Kidney capillary endothelial cell (primary cell): ENCODE data around the gene ADORA2A.

Source experiments
- DNase-seq: peaks from one replicate; pipeline ENCODE4 v3.0.0-alpha.2; 2018; ENCODE audit warnings: low spot score

The ADORA2A gene

DNA sequence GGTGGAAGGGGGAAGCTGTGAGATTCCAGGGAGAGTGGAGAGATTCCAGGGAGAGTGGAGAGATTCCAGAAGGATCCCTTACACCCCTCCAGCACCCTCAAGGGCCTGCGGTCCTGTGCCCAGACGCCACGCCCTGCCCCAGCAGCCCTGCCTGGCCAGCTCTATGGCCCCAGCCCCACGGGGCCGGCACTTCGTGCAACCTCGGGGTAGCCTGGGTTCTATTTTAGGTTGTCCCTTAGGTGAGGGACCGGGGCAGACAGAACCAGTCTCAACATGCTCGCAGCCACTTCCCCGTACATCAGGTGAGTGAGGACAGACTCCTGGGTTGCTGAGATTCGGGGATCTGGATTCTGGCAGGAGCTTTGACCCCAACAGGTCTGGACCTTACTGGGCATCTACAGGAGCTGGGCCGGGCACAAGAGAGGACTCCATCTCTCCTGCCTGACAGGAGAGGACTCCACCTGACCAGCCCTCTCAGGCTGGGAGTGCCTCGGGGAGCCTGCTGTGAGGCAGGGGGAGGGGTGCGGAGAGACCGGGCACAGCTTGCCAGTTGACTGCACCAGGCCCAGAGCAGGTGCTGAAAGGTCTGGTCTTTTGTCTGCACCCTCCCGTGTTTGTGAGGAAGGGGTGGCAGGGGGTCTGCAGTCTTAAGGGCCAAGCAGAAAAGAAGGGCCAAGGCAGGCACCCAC, 8.5 kb upstream of the ADORA2A start:
- DNase-seq = no peak

DNA sequence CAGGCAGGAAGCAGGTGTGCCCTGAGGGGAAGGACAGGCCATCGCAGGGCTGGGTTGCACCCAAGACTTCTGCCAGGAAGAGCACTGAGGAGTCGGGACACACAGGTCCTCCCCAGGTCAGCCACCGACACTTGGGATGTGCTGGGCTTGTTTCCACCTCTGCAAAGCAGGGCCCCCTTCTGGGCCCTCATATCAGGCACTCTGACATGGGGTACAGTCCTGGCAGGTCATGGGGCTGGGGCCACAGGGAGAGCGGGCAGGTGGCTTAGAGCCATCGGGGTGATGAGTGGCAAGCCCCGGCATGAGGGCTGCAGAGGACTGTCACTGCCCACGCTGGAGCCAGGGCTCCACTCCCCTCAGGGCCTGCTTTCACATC, 7.9 kb upstream of the ADORA2A start:
- no peak for DNase-seq

DNA sequence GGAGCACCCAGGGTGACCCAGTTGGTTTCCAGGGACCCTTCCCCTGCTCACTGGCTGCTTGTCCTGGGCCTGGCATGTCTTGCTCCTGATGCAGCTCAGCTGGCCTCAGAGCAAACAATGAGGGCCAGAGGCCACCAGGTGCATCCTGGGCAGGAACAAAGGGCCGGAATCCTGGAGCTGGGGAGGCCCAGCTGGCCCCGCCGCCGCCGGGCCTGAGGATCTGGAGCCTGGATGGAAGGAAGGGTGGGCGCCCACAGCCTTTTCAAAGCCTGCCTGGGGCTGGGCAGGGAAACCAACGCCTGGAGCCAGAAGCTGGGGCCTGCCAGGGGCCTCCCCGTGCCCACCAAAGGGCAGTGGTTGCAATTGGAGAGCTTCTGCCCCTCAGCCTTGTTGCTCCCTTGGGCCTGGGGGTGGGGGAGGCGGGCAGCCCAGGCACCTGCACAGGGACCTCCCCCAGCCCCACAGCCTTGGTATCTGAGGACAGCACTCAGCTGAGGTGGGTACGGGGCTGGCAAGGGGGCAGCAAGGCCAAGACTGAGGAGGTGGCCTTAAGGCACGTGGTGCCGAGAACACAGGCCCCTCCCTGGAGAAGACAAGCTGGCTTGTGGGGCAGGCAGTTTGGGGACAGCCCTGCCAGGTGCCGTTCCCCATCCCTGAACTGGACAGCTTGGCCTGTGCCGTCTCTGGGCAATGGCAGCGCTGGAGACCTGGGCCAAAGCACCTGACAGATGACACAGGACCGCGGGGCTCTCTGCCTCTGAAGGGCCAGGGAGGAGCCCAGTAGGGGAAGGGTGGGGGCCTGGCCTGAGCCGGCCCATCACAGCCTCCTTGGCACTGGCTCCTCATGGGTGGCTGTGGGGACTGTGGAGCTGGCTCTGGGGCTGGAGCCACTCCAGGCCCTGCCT, 7.1 kb upstream of the ADORA2A start:
- DNase-seq = peak; percentile 87

DNA sequence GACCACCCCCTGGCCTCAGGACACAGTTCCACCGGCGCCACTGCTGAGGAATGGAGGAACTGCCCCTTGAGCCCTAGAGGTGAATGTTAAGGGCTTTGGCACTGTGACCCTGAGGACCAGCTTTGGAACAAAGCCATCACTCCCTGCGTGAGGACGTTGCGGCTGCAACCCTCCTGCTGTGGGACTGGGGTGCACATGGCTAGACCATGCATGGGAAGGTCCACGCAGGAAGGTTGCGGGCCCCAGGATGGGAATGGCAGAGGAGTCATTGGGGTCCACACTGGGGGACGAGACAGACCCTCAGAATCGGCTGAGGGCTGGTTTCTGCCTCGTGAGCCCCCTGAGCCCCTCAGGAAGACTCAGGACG, 6.4 kb upstream of the ADORA2A start:
- no peak for DNase-seq

DNA sequence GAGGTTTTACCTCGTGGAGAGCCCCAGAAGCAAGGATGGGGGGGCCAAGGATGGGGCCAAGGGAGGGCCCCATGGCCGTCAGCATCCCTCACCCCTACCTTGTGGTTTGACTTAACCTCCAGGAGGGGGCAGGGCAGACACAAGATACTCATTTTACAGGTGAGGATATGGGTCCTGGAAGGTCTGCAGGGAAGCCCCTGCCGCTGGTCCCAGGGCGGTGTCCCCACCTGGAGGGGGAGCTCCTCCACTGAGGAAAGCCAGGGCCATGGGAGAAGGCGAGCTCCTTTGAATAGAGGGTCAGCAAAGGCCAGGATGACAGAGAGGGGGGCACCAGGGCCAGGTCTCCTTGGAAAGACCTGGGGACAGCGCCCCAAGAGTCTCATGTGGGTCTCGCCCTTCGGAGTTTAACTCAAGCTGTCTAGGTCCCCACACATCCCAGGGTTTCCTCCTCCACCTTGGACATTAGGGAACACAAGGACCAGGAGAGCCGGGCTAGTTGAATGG, 5.9 kb upstream of the ADORA2A start:
- no peak for DNase-seq

DNA sequence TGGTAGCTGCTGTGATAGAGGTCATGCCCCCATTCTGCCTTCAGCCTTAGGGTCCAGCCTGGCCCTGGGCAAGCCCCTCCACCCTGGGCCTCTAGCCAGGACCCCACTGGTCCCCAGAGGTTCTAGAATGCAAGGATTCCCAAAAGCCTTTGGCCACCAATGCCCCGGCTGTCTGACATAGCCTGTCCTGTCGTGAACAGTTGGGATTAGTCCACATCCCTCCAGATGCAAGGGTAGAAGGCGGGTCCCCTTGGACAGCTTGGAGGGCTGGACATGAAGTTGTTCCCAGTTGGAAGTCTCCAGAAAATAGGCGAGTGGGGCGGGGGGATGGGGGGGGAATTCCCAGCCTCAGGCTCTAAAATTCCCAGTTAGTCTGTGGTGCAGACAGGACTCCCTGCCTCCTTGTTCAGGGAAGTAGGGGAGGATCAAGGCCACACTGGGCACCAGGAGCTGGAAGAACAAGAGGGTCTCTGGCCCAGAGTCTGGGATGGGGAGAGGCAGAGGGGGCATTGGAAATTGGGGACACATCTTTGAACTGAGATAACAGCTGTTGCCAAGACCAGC, 5.2 kb upstream of the ADORA2A start:
- DNase-seq = no peak

DNA sequence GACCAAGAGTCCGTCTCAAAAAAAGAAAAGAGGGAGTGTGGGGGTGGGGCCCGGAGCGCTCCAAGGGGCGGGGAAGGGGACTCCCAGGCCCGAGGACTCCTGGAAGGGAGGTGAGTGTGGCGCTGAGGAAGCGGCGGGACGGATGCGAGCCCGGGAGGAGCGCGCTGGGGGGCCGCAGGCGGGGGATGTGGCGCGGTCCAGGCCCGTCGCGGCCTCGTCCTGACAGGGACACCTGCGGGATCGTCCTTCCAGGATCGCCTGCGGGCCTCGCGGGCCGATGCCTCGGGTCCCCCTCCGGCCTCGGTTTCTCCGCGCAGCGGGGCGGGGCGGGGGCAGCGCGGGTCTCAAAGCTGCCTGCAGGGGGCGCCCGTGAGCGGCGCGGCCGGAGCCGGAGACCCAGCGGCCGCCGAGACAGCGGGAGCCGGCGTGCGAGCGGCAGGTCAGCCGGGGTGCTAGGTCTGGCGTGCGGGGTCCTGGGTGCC, 3.8 kb upstream of the ADORA2A start:
- DNase-seq = no peak

DNA sequence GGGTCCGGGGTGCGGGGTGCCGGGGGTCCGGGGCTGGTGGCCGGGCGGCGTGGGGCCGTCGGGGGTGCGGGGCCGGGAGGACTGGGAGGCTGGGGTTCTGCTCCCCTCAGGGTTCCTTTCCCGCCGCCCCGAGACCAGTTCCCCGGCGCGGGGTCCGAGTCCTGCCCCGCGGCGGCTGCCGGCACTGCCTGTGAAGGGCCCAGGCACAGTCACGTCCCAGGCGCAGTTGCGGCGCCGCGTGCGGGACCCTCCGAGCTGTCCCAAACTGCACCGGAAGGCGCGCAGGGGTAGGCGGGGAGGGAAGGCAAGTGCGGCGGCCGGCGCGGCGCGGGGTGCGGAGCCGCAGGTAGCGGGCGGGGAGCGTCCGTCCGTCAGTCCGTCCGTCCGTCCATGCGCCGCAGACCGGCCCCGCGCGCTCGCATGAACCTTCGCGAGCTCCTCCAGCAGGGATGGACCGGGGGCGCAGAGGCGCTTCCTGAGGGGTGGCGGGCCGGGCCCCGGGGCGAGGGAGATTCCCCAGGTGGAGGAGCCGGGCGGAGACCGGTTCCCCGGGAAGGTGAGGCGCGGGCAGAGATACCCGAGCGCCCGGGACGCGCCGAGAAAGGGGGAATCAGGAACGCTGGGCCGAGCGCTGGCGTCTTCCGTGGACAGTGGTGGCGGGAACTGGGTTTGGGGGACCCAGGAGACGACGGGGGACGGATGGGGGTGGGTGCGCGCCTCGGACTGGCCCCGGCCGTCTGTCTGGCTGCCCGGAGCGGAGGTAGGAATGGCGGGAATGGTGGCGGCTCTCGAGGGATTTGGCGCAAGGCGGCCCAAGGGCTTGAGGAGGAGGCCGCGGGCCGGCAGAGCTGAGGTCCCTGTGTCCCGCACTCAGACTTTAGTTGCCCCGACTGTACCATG, 3.1 kb upstream of the ADORA2A start:
- no peak for DNase-seq

DNA sequence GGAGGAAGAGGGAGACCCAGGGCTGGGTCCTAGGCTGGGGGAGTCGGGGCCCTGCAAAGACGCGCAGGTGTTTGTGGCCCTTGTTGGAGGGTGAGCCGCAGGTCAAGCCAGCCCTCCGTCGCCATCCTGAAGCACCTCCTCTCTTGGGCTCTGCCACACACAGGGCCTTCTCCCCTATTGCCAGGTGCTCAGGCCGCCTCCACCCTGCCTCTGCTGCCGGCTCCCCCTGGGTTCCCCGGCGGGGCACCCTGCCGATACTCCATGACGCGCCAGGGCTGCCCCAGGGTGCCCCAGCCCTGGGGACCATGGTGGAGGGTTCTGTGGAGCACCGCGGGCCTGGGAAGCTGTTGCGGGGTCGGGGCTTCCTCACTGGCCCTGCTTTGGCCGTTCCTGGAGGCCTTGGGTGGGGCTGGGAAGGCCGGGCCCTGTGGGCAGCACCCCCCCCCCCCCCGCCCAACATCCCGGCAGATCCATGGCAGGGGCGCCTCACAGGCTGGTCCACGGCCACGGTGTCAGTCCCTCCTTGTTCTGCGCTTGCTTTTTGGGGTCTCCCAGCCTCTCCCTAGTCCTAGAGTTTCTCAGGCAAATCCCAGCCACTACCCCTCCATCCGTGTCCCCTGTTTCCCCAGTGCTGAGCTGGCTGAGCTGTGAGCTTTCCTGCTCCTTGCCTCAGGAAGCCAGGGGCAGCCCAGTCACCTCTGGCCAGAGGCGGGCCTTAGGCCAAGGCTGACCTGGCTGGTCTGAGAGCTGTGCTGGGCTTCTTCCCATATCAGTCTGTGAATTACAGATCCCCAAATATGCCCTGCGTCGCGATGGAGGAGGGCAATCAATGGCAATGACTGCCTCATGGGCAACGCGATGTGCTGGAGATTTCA, 2.3 kb upstream of the ADORA2A start:
- DNase-seq = no peak

DNA sequence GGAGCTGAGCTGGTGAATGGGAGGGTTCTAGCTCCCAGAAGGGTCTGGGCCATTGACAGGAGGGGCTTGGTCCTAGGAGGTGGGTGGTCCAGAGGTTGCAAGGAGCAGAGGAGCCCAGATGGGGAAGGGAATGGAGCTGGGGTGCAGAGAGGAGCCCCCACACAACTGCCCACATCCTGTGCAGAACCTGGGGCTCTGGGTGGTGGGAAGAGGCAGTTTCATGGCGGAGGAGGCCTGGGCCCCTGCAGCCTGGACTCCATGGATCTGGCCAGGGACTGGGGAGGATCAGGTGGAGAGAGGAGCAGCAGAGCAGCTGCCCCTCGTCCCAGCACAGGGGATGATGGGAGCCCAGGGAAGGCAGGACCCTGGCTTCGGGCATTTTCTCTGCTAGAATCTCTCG, 963 bp upstream of the ADORA2A start:
- DNase-seq = no peak

DNA sequence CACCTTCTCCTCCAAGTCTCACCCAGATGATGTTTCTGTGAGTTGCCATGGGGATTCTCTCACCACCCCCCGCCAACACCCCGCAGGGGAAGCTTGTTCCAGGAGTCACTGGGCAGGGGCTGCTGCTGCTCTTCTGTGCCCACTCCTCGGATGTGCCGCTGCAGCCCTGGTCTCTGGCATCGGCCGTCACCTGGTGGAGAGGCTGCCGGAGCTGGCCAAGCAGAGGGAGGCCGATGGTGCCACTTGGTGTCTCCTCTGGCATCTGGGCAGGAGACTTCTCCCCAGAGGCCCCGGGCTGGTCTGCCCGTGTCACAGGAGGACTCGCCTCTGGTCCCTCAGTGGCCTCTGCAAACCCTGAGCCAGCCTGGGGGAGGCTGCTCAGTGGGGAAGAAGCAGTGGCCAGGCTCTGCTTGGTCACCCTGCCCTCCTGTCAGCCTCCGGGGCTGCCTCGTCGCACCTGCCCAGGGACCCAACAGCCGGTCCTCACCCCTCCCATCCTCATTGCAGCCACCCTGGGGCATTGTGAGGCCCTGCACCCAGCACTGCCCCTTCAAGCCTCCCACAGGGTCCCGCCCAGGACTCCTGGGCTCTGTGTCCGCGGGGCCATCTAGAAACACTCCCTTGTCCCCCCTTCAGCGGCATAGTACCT, 424 bp upstream of the ADORA2A start:
- DNase-seq = no peak

DNA sequence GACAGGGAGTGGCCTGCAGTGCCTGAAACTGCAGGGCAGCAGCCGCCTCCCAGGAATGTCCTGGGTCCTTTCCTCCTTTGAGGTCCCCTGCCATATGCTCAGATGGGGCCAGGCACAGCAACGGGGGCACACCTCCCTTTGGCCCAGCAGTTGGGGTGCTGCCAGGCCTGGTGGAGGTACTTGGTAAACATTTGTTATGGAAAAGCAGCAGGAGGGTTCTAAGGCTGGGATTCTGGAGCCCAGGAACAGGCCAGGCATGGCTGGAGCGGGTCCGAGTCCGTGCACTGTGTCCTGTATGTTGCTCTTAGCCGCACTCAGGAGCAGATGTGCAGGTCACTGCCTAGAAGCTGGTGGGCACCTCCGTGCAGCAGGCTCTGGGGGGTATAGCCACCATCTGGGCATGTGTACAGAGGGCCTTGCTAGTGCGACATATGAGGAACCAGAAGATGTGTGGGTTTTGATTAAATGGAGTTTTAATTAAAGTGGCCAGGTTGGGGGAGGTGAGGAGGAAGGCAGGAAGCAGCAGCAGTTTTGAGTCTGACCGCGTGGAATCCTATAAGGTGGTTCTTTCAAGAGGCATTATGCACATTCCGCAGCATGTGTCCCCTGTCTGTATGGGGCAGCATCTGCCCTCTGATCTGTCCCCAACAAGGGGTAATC, 1.5 kb downstream of the ADORA2A start:
- no peak for DNase-seq

DNA sequence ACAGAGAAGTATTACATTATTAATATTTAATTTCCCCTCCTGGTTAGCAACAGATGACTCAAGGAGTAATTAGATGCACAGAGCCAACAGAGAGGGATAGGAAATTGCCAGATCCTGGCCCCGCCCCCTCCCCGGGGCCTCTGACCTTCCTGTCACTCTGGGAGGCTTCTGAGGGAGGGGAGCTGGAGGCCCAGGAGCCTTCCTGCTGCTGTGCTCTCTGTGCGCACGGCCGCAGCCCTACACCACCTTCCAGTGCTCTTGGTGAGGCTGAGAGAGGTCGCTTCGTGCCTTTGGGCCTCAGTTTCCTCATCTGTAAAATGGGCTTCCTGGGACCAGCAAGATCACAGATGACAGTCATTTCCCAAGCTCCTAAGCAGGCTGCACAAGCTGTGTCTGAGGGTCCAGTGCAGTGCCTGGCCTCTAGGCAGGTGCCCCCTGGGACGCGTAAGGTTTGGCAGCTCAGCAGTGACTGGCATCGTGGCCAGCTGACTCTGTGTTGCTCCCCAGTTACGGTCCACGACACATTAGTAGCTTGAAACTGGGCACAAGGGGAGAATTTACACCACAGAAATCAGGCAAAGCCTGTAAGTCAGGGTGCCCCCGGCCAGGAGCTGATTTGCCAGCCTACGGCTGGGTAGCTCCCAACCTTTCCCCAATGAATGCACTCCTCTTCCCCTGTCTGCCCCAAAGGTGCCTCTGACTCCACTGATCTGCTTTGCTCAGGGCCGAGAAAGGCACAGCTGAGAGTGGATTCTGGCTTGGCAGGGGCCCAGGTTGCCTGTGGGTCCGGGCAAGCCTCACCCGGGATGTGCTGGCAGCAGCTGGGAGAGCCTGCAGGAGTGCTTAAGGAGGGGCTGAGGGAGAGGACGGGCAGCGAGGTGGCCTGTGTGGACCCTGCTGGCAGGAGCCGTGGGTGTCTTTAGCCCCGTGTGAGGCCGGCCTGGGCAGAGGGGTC, 2.3 kb downstream of the ADORA2A start:
- DNase-seq = no peak

DNA sequence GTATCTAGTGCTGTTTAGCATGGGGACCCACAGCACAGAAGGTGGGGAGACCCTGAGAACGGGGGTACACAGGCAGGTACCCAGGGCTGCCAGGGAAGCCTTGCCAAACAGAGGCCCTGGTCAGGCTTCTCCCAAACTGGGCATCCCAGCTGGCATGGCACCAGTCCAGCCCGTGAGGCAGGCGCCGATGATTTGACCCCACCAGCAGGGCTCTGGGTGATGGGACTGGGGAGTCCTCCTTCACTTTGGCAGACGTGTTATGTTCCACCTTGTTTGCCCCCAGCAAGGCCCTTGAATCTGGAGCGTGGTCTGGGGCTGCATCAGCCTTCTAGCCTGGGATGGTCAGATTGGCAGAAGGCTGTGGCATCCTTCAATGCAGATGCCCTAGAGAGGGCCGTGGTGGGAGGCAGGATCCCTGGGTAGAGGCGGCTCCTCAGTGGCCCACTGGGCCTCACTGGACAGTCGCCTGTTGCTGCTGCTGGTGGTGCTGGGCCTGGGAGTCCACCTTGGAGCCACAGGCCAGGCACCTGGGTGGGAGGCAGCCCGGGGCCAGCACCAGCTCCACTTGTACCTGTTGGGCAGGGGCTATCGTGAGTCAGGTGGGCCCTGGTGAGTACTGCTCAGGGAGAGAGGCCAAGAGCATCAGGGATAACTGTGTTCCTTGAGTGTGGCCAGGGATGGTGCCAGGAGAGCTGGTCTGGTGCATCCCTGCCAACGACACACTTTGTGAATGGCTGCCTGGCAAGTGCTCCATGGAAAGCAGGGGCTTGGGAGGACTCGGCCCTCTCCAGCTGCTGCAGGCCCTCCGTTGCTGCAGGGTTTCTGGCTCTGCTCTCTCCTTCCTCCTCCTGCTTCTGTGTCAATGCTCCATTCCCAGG, 3.3 kb downstream of the ADORA2A start:
- no peak for DNase-seq

DNA sequence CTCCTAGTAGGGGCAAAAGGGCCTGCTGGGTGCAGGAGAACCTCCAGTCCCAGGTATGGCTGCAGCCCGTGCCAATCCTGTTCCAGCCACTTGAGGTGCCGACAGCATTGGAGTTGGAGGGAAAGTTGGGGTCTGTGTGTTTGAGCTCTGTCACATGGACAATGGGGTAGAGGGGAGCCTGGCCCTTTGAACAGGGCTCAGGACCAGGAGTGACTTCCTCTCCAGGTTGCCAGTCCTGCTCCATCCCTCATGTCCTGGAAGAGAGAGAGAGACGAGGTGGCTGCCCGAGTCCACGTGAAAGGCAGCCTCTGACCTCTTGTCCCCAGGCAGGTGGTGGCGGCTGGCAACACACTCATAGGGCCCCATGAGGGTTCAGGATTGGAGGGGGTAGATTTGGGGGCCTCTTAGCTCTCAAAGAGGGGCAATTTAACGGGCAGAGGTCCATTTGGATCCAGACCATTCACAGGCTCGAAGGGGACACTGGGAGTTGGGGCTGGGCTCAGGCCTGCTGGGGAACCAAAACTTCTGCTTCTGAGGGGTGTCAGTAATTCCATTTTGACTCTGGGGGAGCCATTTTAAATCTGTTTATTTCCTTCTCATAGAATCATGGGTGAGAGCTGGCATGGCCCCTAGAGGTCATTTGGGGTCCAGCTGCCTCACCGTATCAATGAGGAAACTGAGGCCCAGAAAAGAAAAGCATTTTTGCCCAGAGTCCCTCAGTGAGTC, 4.1 kb downstream of the ADORA2A start:
- DNase-seq = no peak

DNA sequence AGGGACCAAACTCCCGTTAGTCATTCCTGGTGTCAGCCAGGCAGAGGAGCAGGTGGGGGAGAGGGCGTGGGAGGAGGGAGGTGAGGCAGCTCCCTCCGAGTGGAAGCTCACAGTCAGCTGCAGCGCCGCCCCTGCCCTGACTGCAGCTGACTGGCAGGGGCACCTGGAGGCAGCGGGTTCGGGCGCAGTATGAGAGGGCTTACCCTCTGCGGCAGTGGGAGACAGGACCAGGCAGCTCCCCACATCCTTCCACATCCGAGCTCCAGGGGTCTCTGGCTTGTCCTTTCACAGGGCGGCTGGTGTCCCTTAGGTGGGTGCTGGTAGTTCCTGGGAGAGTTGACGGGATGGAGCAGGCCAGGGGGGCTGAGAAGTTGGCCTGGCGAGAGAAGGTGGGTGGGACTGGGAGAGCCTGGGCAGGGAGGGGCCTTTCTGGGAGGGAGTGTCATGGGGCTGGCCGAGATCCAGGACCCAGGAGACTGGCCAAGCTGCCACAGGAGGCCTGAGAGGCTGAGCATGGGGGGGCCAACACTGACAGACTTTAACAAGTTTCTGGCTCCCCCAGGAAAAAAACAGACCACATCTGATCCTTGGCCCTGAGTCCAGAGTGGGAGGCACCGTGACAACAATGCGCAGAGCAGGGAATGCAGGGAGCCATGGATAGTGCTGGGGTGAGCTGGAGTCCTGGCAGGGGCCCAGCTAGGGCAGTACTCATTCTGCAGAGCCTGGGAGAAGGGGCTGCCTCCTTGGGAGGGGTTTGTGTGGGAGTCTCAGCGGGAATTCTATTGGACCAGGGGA, 4.9 kb downstream of the ADORA2A start:
- no peak for DNase-seq
